ENCODE data around the gene AGXT.

AGXT gene

GRCh38 chr2:240913810-240914644 is 45.4 kb downstream of the AGXT start:
- peak in 37 of 51 donors; percentile 9 to 78 (median 49) for DNase-seq

DNA sequence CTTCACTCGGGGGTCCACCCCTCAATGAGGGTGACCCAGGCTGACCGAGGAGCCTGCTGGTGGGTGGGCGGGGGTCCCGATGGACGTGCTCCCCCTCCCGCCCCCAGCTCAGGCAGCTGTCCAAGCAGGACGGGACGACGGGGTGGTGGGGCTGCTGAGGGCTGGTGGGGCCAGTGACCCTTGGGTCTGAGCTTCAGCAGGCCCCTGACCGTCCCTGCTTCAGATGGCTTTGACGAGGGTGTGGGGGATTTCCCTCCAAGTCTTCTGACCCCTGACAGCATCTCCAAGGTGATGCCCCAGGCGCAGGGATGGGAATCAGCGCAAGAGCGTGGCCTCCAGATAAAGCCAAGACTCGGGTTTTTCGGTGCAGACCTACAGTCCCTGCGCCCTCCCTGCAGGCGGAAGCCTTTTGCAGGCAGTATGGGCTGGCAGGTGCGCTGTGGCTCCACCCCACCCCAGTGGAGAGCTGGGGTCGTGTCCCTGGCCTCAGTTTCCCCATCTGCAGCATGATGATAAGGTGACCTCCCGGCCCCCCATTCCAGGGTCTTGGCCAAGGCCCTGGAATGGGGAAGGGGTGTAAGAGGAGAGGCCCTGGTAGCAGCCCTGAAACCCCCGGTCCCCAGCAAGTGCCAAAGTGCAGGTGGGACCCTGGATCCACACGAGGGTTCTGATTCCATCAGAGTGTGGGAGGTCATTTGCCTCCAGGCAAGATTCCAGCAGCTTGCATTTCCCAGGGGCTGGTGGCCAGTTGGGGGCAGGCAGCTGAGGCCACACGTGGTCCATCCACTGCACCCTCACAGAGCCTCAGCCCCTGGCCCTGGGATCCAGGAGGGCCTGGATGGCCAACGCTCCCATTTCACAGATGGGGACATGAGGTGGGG is 46.3 kb downstream of the AGXT start:
- no peak for DNase-seq

DNA sequence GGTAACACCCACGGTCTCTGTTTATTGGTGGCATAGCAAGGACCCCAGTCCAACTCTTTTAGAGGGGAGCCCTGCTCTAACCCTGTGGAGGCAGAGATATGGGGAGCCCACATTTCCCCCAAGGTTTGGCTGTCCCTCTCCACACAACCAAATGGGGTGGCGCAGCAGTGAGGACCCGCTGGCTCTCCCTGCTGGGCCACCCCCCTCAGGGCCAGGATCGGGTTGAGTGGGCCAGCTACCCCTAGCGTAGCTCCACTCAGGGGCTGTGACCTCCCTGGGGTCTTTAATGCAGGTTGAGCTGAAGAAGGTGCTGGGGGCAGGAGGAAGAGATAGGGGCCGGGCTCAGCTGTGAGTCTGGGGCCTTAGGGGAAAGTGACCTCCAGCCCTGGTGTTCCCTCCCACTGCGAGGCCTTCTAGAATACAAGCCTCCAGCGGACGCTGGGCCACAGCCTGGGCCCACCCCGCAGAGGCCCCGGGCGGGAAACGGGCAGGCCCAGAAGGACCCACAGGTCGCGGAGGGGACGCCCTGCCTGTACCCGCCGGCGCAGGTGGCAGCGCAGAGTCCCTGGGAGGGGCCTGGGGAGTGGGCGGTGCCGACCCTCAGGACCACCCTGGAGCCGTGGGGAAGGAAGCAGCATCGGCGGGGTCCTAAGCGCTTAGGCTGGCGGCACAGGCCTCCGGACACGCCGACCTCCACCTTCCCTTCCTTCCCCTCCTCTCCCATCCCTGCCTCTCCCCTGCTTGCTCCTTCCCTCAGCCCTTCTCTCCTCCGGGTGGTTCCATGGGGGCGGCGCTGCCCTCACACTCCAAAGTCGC is 47.1 kb downstream of the AGXT start:
- no peak for DNase-seq

- DNase-seq = peak in 1 of 51 donors; percentile 27
These were observed 48.0 kb downstream of the AGXT start for GRCh38 chr2:240916571-240917008.

- no peak for DNase-seq
These were observed 48.5 kb downstream of the AGXT start for GRCh38 chr2:240917009-240917683.

GRCh38 chr2:240917684-240918257 is 49.1 kb downstream of the AGXT start:
- no peak for DNase-seq

DNA sequence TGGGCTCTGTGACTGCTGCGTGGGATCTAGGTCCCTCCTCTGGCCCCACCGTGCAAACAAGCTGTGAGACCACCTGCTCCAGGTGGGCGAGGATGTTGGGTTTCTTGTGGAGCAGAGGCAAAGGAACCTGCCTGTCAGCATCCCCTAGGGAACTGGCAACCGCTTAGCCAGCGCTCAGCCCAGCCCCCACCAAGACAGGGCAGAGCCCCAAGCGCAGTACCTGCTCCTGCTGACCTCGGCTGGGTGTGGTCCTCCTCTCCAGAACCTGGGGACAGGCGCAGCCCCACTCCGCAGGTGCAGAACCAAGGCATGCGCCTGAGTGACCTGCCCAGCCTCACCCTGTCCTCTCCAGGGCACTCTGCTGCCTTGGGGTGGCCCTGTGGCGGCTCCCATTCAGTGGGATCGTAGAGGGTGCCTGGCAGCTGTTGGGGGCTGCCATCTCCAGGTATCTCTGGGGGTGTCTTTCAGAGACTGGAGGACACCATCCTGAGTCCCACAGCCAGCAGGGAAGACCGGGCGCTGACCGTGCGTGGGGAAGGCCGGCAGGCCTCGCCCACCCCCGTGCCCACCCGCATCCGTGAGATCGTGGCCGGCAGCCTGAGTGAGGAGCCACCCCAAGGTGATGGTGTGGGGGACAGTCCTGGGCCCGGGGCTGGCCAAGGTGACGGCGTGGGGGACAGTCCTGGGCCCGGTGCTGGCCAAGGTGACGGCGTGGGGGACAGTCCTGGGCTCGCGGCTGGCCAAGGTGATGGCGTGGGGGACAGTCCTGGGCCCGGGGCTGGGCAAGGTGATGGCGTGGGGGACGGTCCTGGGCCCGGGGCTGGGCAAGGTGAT is 49.9 kb downstream of the AGXT start:
- DNase-seq = no peak

- DNase-seq = no peak
These were observed 50.6 kb downstream of the AGXT start for GRCh38 chr2:240919161-240919781.

DNA sequence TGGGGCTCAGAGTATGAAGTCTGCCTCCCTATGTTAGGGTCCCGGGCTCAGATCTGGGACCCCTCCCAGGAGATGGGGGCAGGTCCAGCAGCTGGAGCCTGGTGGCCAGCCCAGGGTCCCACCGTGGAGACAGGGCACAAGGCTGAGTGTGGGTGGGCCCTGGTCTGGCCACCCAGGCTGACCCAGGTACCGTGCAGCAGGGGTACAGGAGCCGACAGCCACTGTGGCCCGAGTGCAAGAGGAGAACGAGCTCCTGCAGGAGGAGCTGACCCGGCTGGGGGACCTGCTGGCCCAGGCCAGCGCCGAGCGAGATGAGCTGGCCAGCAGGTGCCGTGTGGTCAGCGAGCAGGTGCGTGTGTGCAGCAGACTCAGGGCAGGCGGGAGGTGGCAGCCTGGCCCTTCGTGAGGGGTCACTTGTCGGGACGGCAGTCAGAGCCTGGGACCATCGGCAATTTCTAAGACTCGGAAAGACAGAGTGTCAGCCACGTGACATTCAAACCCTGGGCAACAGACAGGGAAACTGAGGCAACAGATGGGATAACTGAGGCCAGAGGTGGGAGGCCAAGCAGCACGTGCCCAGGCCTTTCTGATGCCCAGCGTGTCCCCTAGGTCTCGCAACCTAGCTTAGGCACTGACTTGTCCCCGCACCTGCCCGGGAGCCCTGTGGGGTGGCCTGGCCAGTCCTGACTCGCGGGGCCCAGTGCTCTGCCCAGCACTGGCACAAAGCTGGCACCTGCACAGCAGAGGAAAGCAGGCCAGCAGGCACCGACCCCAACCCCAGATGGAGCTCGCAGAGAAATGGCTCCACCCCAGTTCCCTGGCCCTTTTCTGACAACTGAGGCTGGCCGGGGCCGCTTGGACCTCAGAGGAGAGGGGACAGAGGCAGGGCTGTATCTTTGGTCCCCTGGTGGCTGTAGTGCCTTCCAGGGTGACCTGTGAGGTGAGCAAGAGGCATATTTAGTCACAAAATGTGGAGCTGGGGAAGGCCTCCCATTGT is 51.5 kb downstream of the AGXT start:
- DNase-seq = no peak

GRCh38 chr2:240920783-240921231 is 52.2 kb downstream of the AGXT start:
- DNase-seq = no peak

GRCh38 chr2:240921311-240921994 is 52.8 kb downstream of the AGXT start:
- DNase-seq = peak in 3 of 51 donors; percentile 8 to 48 (median 23)

DNA sequence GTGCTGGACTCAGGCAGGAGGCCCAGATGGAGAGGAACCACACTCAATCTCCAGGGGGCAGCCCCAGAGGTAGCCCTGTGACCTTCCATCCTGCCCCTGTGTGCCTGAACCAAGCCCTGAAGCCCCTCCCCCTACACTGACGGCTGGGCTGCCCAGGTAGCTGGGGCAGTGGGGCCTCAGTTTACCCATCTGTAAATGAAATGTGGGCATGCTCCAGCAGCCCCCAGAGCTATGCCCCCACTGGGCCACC is 53.3 kb downstream of the AGXT start:
- no peak for DNase-seq

- no peak for DNase-seq
These were observed 53.8 kb downstream of the AGXT start for GRCh38 chr2:240922245-240922981.

GRCh38 chr2:240922982-240923537 is 54.4 kb downstream of the AGXT start:
- peak in 1 of 51 donors; percentile 20 for DNase-seq

DNA sequence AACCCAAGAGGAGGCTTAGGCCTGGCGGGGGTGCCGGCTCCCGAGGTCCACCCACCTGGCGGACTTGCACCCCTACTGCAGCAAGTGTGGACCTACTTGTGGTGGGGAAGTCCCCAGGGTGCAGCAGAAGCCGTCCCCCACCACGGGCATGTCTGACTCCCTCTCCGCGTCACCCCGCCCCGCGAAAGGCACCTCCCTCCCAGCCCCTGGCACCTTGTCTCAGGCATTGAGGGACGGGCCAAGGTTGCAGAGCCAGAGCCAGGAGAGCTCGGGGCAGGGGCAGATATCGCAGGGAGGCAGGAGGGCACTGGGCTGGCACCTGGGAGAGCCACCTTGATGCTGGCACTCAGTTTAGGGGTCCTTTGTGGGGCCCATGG is 56.6 kb downstream of the AGXT start:
- no peak for DNase-seq

All from hypothalamus (tissue), 51 donors.